Stimulated activated CD8-positive, alpha-beta memory T cell treated with anti-CD3 and anti-CD28 coated beads, Interleukin-12 subunit alpha, Interleukin-12 subunit beta, amount 100 ng/mL, for 24 hours (primary cell): ENCODE measurements around the gene P2RX1.

Experiments used
- DNase-seq: peaks from one replicate; pipeline ENCODE4 v3.0.0-alpha.2; 2020; ENCODE audit errors: extremely low read depth

Gene P2RX1

DNA sequence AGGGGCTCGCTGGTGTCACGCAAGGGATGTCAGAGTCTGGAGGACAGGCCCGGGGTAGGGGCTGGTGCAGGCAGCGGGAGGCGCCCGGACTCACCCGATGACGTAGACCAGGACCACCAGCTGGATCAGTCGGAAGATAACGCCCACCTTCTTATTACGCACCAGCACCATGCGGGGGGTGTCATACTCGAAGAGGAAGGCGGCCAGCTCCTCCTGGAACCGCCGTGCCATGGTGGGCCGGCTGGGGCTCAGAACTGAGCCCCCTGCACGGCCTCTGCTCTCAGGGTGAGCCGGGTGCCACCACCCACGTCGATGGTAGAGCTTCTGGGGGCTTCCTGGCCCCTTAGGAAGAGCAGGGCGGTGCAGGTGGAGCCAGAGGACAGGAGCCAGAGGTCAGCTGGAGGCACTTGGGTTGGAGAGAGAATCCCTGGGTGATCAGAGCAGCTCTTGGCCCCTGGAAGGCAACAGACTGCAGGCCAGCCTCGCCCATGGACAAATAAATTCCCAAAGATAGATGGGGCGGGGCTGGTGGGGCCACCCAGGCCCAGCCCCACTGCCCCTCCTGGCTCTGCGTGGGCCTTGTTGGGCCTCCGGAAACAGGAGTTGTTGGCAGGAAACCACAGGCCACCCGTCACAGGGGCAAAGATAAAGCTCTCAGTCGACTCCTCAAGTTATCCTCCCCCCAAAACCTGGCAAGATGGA is at the start of gene P2RX1:
Gene P2RX1 (minus strand): TSS at position 471 of the 702 bp plus-strand sequence. CDS start 240 bp downstream, at position 231.
- DNase-seq: no peak

- no peak for DNase-seq
These were observed 49.0 kb upstream of the P2RX1 start for GRCh38 chr17:3965118-3965800.

DNA sequence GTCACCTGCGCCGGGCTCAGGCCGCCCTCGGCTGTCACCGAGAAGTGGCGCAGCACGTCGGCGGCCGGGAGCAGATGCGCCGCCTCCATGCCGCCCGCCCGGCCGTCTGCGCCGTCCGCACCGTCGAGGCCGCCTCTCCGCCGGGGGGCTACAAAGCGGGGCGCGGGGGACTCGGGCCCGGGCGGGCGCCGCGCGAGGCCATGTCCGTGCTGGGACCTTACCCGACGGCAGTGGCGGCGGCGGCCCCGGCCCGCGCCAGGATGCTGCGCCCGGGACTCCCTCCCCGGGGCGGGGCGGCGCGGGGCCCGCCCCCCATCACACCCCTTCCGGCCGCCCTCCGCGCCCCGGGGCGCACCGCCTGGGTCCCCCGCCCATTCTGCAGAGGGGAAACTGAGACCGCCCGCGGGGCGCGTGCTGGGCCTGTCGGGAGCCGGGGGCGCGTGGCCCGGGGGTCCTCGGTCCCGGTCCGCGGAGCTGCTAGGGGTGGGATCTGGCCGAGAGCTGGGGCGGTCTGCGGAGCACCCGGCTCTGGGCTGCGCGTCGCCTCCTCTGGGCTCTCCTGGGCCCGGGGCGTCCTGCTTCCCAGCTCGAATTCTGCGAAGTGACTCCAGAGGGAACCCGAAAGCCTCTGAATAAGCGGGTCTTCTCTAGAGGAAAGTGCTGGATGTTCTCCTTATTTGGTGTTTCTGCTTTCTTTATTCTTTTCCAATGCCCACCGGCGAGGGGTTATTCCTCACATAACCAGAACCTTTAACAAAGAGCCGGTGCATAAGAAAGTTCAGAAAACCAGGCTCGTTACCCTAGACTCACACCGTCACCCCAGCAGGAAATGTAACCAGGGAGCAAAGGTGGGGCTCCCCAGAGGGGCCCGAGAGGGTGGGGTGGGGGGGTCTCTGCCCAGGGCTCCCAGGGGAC is 48.2 kb upstream of the P2RX1 start, which contains the start of gene ATP2A3:
Gene ATP2A3 (minus strand): TSS at position 235 of the 915 bp plus-strand sequence. CDS start 146 bp downstream, at position 89.
- DNase-seq: no peak

- DNase-seq: no peak
These were observed 47.3 kb upstream of the P2RX1 start for GRCh38 chr17:3963237-3964201.

GRCh38 chr17:3962965-3963236 is 46.6 kb upstream of the P2RX1 start:
- no peak for DNase-seq

GRCh38 chr17:3962217-3962964 is 46.1 kb upstream of the P2RX1 start:
- no peak for DNase-seq

- no peak for DNase-seq
These were observed 45.3 kb upstream of the P2RX1 start for GRCh38 chr17:3961564-3962047.

DNA sequence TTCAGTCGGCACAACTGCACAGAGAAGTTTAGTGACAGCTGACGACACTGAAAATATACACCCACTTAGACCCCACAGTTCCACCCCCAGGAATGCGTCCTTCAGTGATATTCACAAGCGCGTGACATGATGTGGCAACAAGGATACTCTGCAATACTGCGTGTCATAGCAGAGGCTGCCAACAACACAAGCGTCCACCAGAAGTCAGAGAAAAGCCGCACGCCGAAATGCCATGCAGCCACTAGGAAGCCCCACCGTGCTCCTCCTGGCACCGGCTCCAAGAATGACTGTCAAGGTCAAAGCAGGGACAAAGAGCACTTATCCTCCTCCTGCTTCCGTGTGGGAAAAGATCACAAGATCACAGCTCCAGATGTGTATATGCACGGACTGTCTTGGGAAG is 44.5 kb upstream of the P2RX1 start:
- DNase-seq: no peak

DNA sequence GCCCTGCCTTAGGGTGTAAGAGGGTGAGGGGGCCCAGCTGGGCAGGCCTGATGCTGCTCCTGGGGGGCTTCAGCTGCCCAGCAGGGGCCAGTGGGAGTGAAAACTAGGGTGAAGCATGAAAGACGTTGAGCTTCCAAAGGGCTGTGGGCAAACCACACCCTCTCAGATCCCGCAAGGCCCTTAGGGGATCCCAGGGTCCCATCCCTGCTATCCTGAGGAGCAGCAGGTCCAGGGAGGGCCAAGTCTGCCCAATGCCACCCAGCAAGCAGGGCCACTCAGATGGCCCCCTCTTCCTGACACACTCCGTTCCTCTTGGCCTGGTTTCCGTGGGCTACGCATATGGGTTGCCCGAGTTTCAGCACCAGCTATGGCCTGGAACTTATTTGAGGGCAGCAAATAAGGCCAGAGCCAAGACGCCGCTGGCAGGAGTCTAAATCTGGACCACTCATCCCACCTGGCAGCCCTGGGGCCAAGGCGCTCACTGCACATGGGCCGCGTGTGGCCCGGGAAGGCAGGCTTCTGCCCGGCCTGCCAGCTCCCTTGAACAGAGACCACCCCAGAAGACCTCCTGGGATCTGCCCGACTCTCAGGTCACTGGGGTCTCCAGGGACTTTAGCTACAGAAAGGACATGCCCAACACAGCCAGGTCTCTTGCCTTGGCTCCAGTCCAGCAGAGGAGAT is 43.8 kb upstream of the P2RX1 start:
- DNase-seq: no peak

DNA sequence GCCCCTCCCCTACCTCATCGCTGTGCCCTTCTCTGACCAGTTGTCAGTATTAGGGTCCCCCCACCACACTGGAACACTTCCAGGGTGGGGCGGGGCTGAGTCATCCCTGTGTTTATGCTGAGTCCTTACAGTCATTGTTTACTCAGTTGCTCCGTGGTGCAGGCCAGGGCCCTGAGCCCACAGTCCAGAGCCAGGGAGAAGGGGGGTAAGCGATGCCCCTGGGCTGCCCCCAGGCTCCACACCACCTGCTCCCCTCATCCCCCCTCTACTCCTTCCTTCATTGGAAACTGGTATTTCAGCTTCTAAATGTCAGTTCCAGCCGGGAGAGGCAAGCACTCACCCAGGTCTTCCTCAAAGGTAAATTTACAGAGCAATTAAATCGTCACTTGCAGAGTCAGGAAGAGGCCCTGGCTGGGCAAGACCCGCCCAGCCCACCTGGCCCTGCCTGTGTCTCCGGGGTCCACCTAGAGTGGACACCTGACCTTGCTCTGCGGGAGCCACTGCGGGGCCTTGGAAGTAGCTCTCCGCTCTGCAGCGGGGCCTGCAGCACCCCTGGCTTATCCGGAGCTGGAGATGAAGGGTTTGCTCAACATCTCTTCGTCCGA is 43.1 kb upstream of the P2RX1 start:
- no peak for DNase-seq

GRCh38 chr17:3957735-3958599 is 41.7 kb upstream of the P2RX1 start:
- DNase-seq: no peak

GRCh38 chr17:3956983-3957382 is 40.7 kb upstream of the P2RX1 start:
- no peak for DNase-seq

GRCh38 chr17:3956327-3956957 is 40.2 kb upstream of the P2RX1 start:
- DNase-seq: no peak

DNA sequence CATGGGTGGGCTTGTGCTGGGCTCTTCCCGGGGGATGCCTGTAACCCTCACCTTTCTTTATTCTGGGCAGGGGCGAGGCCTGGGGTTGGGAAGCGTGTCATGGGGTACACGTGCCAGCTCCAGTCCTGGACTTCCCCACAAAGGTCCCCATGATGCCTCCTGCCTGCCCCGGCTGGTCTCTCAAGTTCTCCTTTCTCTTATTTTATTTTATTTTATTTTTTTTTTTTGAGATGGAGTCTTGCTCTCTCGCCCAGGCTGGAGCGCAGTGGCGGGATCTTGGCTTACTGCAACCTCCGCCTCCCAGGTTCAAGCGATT is 39.4 kb upstream of the P2RX1 start:
- no peak for DNase-seq

DNA sequence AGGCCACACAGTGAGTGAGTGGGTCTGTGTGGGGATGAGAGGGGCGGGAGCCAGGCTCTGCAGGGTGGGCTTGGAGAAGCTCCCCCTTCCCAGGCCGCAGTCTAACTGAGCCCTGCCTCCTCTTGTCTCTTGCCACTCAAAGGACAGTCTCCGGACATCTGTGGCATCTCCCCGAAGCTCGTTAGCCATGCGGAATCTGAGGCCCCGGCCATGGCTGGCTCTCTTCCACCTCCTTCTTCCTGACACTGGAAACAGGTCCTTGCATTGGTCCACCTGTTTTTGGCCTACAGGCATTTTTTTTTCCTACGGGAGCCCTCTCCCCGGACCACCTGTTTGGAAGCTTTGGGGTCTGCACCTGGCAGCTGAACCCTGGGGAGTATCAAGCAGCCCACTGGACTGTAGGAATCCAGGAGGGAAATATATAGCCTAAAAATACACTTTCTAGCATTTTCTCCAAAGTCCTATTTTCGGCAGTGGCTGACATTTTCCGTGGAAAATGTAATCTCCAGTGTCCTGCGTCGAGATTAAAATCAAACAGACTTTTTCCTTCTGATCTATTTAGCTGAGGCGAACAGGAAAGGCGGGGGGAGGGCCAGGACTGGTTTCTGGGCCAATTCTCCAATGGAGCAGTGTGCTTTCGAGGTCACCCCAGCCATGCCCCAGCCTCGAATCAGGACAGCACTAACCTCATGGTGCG is 38.9 kb upstream of the P2RX1 start:
- no peak for DNase-seq

DNA sequence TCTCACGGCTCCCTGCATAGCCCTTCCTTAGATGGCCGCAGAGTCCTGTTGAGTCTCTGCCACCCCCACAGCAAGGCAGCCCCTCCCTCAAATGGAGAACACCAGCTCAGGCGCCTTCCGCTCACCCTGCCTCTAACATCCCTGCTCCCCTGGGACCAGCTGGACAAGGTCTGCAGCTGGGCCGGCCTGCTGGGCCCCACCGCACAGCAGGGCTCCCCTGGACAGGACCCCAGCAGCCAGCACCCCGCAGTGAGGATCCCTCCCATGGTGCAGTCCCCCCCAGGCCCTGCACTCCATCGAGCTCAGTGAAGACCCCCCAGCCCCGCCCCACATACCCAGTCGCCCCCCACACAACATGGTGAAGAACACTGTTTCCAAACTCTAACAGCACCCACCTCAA is 37.8 kb upstream of the P2RX1 start:
- no peak for DNase-seq

GRCh38 chr17:3953542-3953941 is 37.3 kb upstream of the P2RX1 start:
- DNase-seq: no peak

- DNase-seq: no peak
These were observed 35.9 kb upstream of the P2RX1 start for GRCh38 chr17:3952186-3952585.
